ENCODE measurements around the gene ST6GALNAC3.

Gene ST6GALNAC3

GRCh38 chr1:76053021-76053420 is 21.5 kb upstream of the ST6GALNAC3 start:
- no peak overlapping the region for H3K4me2 ChIP-seq
- no peaks in the 10 kb centered on the region for H3K36me3 ChIP-seq (ENCODE audit: insufficient read depth)
- H3K4me1 ChIP-seq (ENCODE audit: low read depth, poor library complexity, severe bottlenecking) = no peaks in the 10 kb centered on the region
- no peaks in the 10 kb centered on the region for H3K79me2 ChIP-seq (ENCODE audit: insufficient read depth, low read depth)
- no peak overlapping the region for H3K27ac ChIP-seq
- no peak overlapping the region for H3K4me3 ChIP-seq (IDR thresholded peaks at IDR 0.05; ENCODE audit: insufficient read depth, low read depth, low read length)
- no peaks in the 10 kb centered on the region for H4K20me1 ChIP-seq (ENCODE audit: insufficient read depth)
- no peak overlapping the region for H3K9ac ChIP-seq
- H2AFZ ChIP-seq (ENCODE audit: low read depth) = no peak overlapping the region
- H3K27me3 ChIP-seq (ENCODE audit: insufficient read depth, low read depth) = no peaks in the 10 kb centered on the region
- no peak for TF ChIP-seq CTCF (conservative IDR thresholded peaks at IDR 0.05; ENCODE audit: low read depth, low read length)

DNA sequence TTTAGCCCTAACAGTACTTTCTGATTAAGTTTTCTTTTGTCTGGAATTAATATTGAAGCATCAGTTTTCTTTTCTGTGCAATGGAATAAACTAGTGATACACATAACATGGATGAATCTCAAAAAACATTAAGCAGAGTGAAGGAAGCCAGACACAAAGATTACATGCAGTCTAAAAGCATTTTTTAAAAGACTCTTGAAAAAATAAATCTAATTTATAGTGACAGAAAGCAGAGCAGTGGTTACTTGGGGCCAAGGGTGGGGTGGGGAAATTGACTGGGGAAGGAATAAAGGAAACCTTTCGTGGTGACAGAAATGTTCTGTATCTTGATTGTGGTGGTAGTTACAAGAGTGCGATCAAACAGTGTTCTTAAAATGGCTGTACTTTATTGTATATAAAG is 20.2 kb upstream of the ST6GALNAC3 start:
- no peaks in the 10 kb centered on the region for H4K20me1 ChIP-seq (ENCODE audit: insufficient read depth)
- H3K4me2 ChIP-seq = no peak overlapping the region
- H3K27me3 ChIP-seq (ENCODE audit: insufficient read depth, low read depth) = no peaks in the 10 kb centered on the region
- H2AFZ ChIP-seq (ENCODE audit: low read depth) = no peak overlapping the region
- no peaks in the 10 kb centered on the region for H3K4me1 ChIP-seq (ENCODE audit: low read depth, poor library complexity, severe bottlenecking)
- H3K9ac ChIP-seq = no peak overlapping the region
- no peaks in the 10 kb centered on the region for H3K79me2 ChIP-seq (ENCODE audit: insufficient read depth, low read depth)
- no peak overlapping the region for H3K27ac ChIP-seq
- H3K36me3 ChIP-seq (ENCODE audit: insufficient read depth) = no peaks in the 10 kb centered on the region
- TF ChIP-seq CTCF (conservative IDR thresholded peaks at IDR 0.05; ENCODE audit: low read depth, low read length) = no peak
- no peak overlapping the region for H3K4me3 ChIP-seq (IDR thresholded peaks at IDR 0.05; ENCODE audit: insufficient read depth, low read depth, low read length)

DNA sequence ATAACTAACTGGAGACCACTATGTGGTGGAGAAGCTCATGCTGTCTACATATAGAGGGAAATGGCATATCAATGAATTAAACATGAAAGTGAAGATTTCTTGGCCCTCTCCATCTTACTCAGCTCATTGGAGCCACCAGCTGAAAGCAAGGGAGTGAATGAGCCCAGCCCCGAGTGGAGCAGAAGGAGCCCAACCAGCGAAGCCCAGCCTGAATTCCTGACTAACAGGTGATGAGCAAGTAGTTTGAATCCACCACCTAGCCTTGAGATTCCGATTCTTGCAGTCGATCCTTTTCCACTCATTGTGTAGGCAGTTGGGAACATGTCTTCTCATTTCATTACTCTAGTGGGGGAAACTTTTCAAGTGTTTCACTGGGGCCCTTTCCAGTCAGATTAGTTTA is 18.6 kb upstream of the ST6GALNAC3 start:
- no peaks in the 10 kb centered on the region for H3K4me1 ChIP-seq (ENCODE audit: low read depth, poor library complexity, severe bottlenecking)
- TF ChIP-seq CTCF (conservative IDR thresholded peaks at IDR 0.05; ENCODE audit: low read depth, low read length) = no peak

GRCh38 chr1:76059451-76059850 is 15.1 kb upstream of the ST6GALNAC3 start:
- H4K20me1 ChIP-seq (ENCODE audit: insufficient read depth) = no peaks in the 10 kb centered on the region
- H3K27me3 ChIP-seq (ENCODE audit: insufficient read depth, low read depth) = no peaks in the 10 kb centered on the region
- H3K4me3 ChIP-seq (IDR thresholded peaks at IDR 0.05; ENCODE audit: insufficient read depth, low read depth, low read length) = no peak overlapping the region
- H3K9ac ChIP-seq = no peak overlapping the region
- no peak overlapping the region for H2AFZ ChIP-seq (ENCODE audit: low read depth)
- H3K36me3 ChIP-seq (ENCODE audit: insufficient read depth) = no peaks in the 10 kb centered on the region
- H3K4me1 ChIP-seq (ENCODE audit: low read depth, poor library complexity, severe bottlenecking) = no peaks in the 10 kb centered on the region
- H3K79me2 ChIP-seq (ENCODE audit: insufficient read depth, low read depth) = no peaks in the 10 kb centered on the region
- no peak for TF ChIP-seq CTCF (conservative IDR thresholded peaks at IDR 0.05; ENCODE audit: low read depth, low read length)
- no peak overlapping the region for H3K4me2 ChIP-seq
- no peak overlapping the region for H3K27ac ChIP-seq

More for the DNA sequence above, 18.6 kb upstream of the ST6GALNAC3 start:
- H3K79me2 ChIP-seq (ENCODE audit: insufficient read depth, low read depth) = no peaks in the 10 kb centered on the region
- H3K27ac ChIP-seq = no peak overlapping the region
- no peak overlapping the region for H3K4me2 ChIP-seq
- no peak overlapping the region for H3K4me3 ChIP-seq (IDR thresholded peaks at IDR 0.05; ENCODE audit: insufficient read depth, low read depth, low read length)
- no peak overlapping the region for H2AFZ ChIP-seq (ENCODE audit: low read depth)
- no peaks in the 10 kb centered on the region for H3K27me3 ChIP-seq (ENCODE audit: insufficient read depth, low read depth)
- no peak overlapping the region for H3K9ac ChIP-seq
- no peaks in the 10 kb centered on the region for H4K20me1 ChIP-seq (ENCODE audit: insufficient read depth)
- no peaks in the 10 kb centered on the region for H3K36me3 ChIP-seq (ENCODE audit: insufficient read depth)

Measured in KMS-11 (cell line).